Body of pancreas (tissue), 4 donors: Measurements from ENCODE around the gene LPIN3. TPM values are rescaled to one million over a fixed set of nuclear protein-coding genes. Genes with fewer than 3 reads are reported as not detected.
A peak's percentile ranks its signal among the peaks of the same experiment; 100 is the strongest.

ENCODE experiments used
- ATAC-seq: fragments of 150-250 bp; one replicate; pipeline ENCODE4 v1.9.1; 2016
- DNase-seq, 4 donors: peaks; one replicate each; pipeline ENCODE4 v3.0.0-alpha.2; 2019
- H3K27ac ChIP-seq, 4 donors: fragments of 200-600 bp; sonication (generic); 1 replicate in 3 of 4; 2 replicates in 1 of 4; pipeline versions ENCODE4 v1.5.1 to v1.6.1; 2016 to 2019; ENCODE audit warnings: mild to moderate bottlenecking in 1 of 4, mixed read lengths in 1 of 4, moderate library complexity in 1 of 4
- H3K27me3 ChIP-seq, 2 donors: fragments of 200-600 bp; sonication (generic); one replicate each; pipeline ENCODE4 v1.6.0; 2016; ENCODE audit warnings: mild to moderate bottlenecking in 1 of 2
- H3K36me3 ChIP-seq, 2 donors: fragments of 200-600 bp; sonication (generic); replicated peaks in 1 of 2; 2 replicates each; pipeline ENCODE4 v1.5.1; 2016; ENCODE audit warnings: low read depth in 2 of 2; ENCODE audit not compliant: insufficient read depth in 1 of 2
- H3K4me1 ChIP-seq: fragments of 200-600 bp; sonication (generic); one replicate; pipeline ENCODE4 v1.6.0; 2016
- H3K4me3 ChIP-seq, 2 donors: fragments of 200-600 bp; sonication (generic); 1 replicate in 1 of 2; 2 replicates in 1 of 2; pipeline ENCODE4 v1.5.1; 2016 to 2019
- H3K9me3 ChIP-seq, 3 donors: fragments of 200-600 bp; sonication (generic); 1 replicate in 2 of 3; 2 replicates in 1 of 3; pipeline ENCODE4 v1.5.1; 2016
- POLR2A ChIP-seq, 3 donors: fragments of 450-650 bp; IDR thresholded peaks; one replicate each; pipeline ENCODE4 v1.6.1; 2016; ENCODE audit warnings: antibody characterized with exemption in 3 of 3, mild to moderate bottlenecking in 2 of 3
- WGBS, 2 donors: methylation state at CpG; one replicate each; pipeline ENCODE4 v1.1.5; 2017; 5-methylcytosine and 5-hydroxymethylcytosine counted together
- intact Hi-C: fragments of 100-400 bp; cut with DNase I; formaldehyde crosslinking; loops from one replicate; pipeline ENCODE4 v1.15.1; 2023
- total RNA-seq, 2 donors: library from RNA; depleted of rRNA; stranded (reverse); fragments of >200 nt; gene quantifications; one replicate each; pipeline ENCODE4 v1.1.0, GENCODE V29; 2016
- TF ChIP-seq, protein P1 (sequence below), 7 experiments: fragments of 450-650 bp in 4 of 7; fragments of 200-600 bp in 3 of 7; sonication (generic) in 3 of 7; IDR thresholded peaks; one replicate each; pipeline ENCODE4 v1.5.1; 2016 to 2019; ENCODE audit warnings: antibody characterized with exemption in 7 of 7

LPIN3 gene
- total RNA-seq, 2 donors from 2014 or later: 11.9 to 50.1 TPM

DNA sequence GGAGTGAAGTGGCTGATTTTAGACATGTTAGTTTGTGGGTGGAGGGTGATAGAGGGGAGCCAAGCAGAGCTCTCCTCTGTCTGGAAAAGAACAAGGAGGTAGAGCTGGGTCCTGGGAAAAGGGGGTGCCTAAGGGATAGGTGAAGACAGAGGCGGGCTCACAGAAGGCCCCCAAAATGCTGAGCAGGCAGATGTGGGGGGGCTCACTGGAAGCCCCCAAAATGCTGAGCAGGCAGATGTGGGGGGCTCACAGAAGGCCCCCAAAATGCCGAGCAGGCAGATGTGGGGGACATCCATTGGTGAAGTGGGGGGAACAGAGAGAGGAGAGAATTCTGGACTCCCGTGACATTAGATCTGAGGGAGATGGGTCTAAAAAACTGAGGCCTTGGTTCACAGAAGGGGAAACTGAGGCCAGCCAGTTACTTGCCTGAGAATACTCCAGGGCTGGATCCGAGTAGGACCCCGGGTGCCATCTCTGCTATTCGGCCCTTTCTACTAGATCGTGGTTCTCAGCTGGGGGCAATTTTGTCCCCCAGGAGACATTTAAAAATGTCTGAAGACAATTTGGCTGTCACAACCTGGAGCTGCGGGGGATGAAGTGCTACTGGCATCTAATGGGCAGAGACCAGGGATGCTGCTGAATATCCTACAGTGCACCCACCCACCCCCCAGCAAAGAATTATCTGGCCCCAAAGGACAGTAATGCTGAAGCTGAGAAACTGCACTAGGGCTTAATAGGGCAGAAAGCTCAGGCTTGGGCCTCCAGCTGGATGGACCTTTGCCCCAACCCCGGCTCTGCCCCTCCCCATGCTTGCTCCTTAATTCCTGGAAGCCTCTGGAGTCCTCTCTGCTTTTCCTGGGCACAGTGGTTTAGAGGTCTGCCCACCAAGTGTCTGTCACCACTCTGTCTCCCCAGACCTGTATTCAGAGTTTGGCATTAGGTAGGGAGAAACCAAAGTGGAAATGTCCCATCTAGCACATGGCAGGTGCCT is 2.1 kb downstream of the LPIN3 start:
- Histone ChIP-seq H3K36me3 (no peaks in the 10 kb centered on the region), H3K4me1 (peaks cover 33% of the 10 kb centered on the region), H3K4me3 (no peak overlapping the region), H3K9me3 (no peaks in the 10 kb centered on the region), H3K27ac (no peak overlapping the region), H3K27me3 (no peaks in the 10 kb centered on the region)
- 90 to 91% methylated on average over 5 to 9 of the region's 9 CpGs for WGBS, 2 donors
- no peak for DNase-seq
- intact Hi-C loops: no loop called here
- ATAC-seq: no peak
- TF ChIP-seq, protein P1, sequence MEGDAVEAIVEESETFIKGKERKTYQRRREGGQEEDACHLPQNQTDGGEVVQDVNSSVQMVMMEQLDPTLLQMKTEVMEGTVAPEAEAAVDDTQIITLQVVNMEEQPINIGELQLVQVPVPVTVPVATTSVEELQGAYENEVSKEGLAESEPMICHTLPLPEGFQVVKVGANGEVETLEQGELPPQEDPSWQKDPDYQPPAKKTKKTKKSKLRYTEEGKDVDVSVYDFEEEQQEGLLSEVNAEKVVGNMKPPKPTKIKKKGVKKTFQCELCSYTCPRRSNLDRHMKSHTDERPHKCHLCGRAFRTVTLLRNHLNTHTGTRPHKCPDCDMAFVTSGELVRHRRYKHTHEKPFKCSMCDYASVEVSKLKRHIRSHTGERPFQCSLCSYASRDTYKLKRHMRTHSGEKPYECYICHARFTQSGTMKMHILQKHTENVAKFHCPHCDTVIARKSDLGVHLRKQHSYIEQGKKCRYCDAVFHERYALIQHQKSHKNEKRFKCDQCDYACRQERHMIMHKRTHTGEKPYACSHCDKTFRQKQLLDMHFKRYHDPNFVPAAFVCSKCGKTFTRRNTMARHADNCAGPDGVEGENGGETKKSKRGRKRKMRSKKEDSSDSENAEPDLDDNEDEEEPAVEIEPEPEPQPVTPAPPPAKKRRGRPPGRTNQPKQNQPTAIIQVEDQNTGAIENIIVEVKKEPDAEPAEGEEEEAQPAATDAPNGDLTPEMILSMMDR (IDR thresholded peaks at IDR 0.05): no peak
- no peak for TF ChIP-seq POLR2A (IDR thresholded peaks at IDR 0.05)

DNA sequence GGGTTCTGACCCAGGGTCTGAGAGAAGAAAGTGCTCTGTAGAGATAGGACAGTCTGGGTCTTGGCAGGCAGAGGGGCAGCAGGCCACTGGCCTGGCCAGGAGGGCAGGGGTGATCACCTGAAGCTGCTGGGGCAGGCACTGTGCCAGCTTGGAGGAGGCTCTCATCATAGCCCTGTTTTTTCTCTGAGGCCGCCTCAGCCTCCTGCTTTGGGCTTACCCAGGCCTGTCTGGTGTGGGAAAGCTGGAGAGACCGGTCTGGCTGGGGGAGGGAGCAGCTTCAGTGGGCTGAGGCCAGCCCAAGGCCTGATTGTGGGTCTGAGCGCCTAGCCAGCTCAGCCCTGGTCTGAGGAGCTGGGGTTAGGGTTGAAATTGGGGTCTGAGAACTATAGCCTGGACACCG is 3.9 kb downstream of the LPIN3 start:
- no peak for ATAC-seq
- TF ChIP-seq, protein P1 (IDR thresholded peaks at IDR 0.05): no peak
- no peak for TF ChIP-seq POLR2A (IDR thresholded peaks at IDR 0.05)
- Histone ChIP-seq H3K27ac (no peak overlapping the region), H3K36me3 (peaks cover 0 to 3% of the 10 kb centered on the region in 2 donors), H3K27me3 (no peaks in the 10 kb centered on the region), H3K4me1 (peaks cover 33% of the 10 kb centered on the region), H3K9me3 (no peaks in the 10 kb centered on the region), H3K4me3 (no peak overlapping the region)
- 82 to 90% methylated on average over 4 of the region's 4 CpGs for WGBS, 2 donors
- intact Hi-C loops: no loop called here
- peak in 1 of 4 donors; percentile 39 for DNase-seq

DNA sequence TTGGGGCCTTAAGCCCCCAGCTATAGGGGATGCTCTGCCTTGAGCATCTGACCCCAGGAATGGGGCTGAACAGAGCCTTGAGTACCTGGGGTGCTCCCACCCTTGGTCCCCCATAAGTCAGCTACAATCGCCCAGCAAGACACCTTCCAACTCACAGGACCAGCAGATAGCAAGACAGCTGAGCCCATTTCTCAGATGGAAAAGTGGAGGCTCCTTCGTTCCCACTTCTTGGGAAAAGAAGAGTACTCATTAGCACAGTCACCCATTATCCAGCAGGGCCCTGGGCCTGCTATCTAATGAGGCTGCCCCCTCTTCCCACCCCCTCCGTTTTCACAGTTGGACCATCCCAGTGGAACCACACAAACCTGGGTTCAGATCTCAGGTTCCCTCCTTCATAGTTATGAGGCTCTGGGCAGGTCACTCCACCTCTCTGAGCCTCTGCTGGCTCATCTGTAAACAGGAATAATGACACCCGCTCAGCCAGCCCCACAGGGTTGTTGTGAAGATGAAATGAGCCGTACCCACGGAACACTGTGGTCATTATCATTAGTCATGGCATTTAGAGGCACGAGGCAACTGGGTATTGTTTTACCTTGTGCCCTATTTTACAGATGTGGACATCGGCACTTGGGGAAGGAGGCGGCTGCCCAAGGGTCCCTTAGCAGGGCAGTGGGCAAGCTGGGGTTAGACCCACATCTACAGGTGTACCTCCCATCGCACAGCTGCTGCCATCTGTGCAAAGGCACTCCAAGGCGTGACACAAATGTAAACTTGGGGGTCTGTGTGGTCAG is 4.5 kb downstream of the LPIN3 start:
- Histone ChIP-seq H3K36me3 (peaks cover 0 to 3% of the 10 kb centered on the region in 2 donors), H3K27me3 (no peaks in the 10 kb centered on the region), H3K4me3 (no peak overlapping the region), H3K4me1 (peaks cover 27% of the 10 kb centered on the region), H3K27ac (no peak overlapping the region), H3K9me3 (no peaks in the 10 kb centered on the region)
- no peak for DNase-seq
- WGBS, 2 donors: 86 to 92% methylated on average over 5 to 11 of the region's 11 CpGs
- TF ChIP-seq POLR2A (IDR thresholded peaks at IDR 0.05): no peak
- TF ChIP-seq, protein P1 (IDR thresholded peaks at IDR 0.05): no peak
- no peak for ATAC-seq
- intact Hi-C loops: no loop called here

DNA sequence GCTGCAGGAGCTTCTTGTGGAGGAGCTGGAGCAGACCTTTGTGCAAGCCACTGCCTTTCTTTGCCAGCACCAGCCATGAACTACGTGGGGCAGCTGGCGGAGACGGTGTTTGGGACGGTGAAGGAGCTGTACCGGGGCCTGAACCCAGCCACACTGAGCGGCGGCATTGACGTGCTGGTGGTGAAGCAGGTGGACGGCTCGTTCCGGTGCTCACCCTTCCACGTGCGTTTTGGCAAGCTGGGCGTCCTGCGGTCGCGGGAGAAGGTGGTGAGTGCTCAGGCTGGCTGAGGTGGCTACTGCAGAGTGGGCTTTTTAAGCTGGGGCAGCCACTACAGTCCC is 5.1 kb downstream of the LPIN3 start:
- intact Hi-C loops: no loop called here
- no peak for DNase-seq
- Histone ChIP-seq H3K27ac (no peak overlapping the region), H3K4me1 (peaks cover 24% of the 10 kb centered on the region), H3K27me3 (no peaks in the 10 kb centered on the region), H3K9me3 (no peaks in the 10 kb centered on the region), H3K4me3 (no peak overlapping the region), H3K36me3 (peaks cover 0 to 3% of the 10 kb centered on the region in 2 donors)
- WGBS, 2 donors: 87 to 91% methylated on average over 13 to 16 of the region's 17 CpGs
- no peak for ATAC-seq
- TF ChIP-seq, protein P1 (IDR thresholded peaks at IDR 0.05): no peak
- TF ChIP-seq POLR2A (IDR thresholded peaks at IDR 0.05): no peak
